SK-N-MC (cell line): ENCODE measurements around the gene FAM171A2.

ENCODE experiments used
- EZH2 ChIP-seq: fragments of 200-600 bp; sonication (generic); IDR thresholded peaks from one replicate; pipeline ENCODE4 v1.6.1; 2017; ENCODE audit warnings: antibody characterized with exemption
- FOXP2 ChIP-seq: optimal IDR thresholded peaks from 2 replicates; pipeline ENCODE3; 2011; ENCODE audit warnings: mild to moderate bottlenecking, moderate library complexity; ENCODE audit not compliant: insufficient read depth; ENCODE audit errors: extremely low read length, control extremely low read depth

DNA sequence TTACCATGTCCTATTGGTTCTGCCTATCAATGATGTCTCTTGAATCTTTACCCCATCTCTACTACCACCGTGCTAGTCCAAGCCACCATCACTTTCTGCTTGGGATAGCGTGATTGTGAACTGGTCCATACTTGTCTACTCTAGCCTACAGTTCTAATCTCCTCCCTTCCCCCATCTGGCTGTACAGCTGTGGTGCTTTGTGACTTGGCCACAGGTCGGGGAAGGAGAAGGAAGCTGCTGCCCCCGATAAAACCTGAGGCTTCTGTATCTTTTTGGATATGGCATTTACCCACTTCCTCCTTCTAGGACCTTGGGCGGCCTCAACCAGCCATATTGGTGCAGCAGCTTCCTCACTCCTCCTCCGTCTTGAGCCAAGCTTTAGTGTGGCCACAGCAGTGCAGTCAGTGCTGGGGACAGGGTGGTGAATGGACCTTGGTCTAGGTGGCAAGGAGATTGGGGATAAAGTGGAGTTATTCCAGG, 26.1 kb upstream of the FAM171A2 start:
- TF ChIP-seq EZH2 (no peak), FOXP2 (no peak)
